HS-5 (cell line): ENCODE measurements around the gene PTPN2.

Experiments used
- DNase-seq: peaks from one replicate; pipeline ENCODE4 v3.0.0-alpha.2; 2012; ENCODE audit warnings: low read depth

PTPN2 gene

DNA sequence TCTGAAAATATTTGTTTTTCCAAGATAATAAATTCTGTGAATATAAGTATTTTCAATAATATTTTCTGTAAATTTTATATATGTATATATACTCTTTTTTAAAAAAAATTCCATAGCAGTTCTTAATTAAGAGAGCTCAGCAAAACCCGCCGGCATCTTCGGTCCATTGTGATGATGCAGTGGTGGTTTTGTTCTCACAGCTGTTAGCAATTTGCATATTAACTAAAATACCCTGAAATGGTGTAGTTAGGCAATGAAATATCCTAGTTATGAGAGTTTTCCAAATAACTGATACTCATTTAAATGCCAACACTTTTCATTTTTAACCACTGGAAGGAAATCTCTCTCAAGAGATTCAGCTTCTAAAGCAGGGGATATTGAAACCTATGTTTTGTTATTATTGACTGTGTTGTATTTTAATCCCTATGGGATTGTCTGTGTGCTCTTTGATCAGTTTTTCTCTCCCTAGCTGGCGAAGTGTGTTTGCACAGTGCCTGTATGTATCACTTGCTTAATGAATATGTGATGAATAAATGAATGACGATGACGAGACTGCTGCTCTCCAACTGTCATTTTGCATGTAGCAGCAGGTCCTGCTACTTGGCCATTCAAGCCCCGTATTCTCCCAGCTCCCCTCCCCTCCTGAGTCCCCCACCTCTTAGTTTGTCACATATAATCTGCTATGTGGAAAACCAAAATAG, 138.8 kb downstream of the PTPN2 start:
- no peak for DNase-seq

DNA sequence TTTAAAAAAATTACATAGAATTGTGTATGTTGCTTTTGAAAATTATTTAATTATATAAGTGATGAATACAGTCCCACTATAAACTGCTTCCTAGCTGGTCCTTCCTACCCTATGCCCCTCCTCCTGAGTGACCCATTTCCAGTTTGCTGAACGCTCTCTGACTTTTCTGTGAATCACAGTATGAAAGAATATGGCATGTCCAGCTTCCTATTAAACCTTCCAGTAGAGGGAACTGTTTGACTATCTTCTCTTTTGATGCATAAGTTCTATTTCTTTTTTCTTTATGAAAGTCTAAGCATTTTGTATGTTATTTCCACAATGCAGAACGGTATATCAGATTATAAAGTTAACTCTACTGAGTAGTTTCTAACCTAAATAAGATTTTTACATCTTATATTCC, 139.9 kb downstream of the PTPN2 start:
- peak; percentile 54 for DNase-seq

DNA sequence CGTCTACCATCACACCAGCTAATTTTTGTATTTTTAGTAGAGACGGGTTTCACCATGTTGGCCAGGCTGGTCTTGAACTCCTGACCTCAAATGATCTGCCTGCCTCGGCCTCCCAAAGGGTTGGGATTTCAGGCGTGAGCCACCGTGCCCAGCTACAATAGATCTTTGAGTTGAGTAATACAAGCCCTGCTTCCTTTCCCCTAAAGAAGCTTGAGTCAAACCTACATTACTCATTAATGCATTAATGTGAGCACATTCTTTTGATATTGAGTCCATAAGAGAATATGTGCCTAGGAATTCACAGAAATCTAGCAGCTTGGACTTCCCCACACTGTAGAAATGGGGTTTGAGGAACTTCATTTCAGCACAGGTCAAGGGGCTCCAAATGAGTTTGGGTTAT, 141.6 kb downstream of the PTPN2 start:
- peak; percentile 56 for DNase-seq
